HEK293T (cell line): ENCODE measurements around the gene POFUT2.

Experiments
- CTCF ChIA-PET: fragments of 350-600 bp; formaldehyde crosslinking; extraction: SDS; loops from one replicate; lab custom pipeline; 2021; ENCODE audit warnings: antibody characterized with exemption, inconsistent platforms; lab: Yijun Ruan, JAX
- POLR2A ChIA-PET: fragments of 350-600 bp; formaldehyde crosslinking; extraction: SDS; loops from one replicate; lab custom pipeline; 2020; ENCODE audit warnings: antibody characterized with exemption, inconsistent platforms; lab: Yijun Ruan, JAX
- DNase-seq: peaks from one replicate; pipeline ENCODE4 v3.0.0; 2012; ENCODE audit warnings: mixed read lengths; ENCODE audit errors: extremely low spot score
- ARNT ChIP-seq: fragments of 450-650 bp; IDR thresholded peaks from 2 replicates; pipeline ENCODE4 v1.6.1; 2017; ENCODE audit warnings: mild to moderate bottlenecking
- BHLHE40 ChIP-seq: fragments of 450-650 bp; IDR thresholded peaks from 2 replicates; pipeline ENCODE4 v1.6.1; 2016; ENCODE audit warnings: mild to moderate bottlenecking, moderate library complexity, borderline replicate concordance
- CTBP1 ChIP-seq: fragments of 450-650 bp; IDR thresholded peaks from 2 replicates; pipeline ENCODE4 v1.6.1; 2016; ENCODE audit warnings: borderline replicate concordance
- ELF4 ChIP-seq: fragments of 450-650 bp; IDR thresholded peaks from 2 replicates; pipeline ENCODE4 v1.6.1; 2017; ENCODE audit warnings: antibody characterized with exemption
- FOXA1 ChIP-seq: fragments of 450-650 bp; IDR thresholded peaks from 2 replicates; pipeline ENCODE4 v1.6.1; 2016; ENCODE audit warnings: mild to moderate bottlenecking
- FOXK2 ChIP-seq: fragments of 450-650 bp; IDR thresholded peaks from 2 replicates; pipeline ENCODE4 v1.6.1; 2016; ENCODE audit warnings: mild to moderate bottlenecking
- FOXM1 ChIP-seq: fragments of 450-650 bp; IDR thresholded peaks from 2 replicates; pipeline ENCODE4 v1.6.1; 2017; ENCODE audit warnings: mild to moderate bottlenecking, borderline replicate concordance
- HDGF ChIP-seq: fragments of 450-650 bp; IDR thresholded peaks from 2 replicates; pipeline ENCODE4 v1.6.1; 2017; ENCODE audit warnings: antibody characterized with exemption, borderline replicate concordance
- L3MBTL2 ChIP-seq: fragments of 450-650 bp; conservative IDR thresholded peaks from 2 replicates; pipeline ENCODE4 v1.6.1; 2016; ENCODE audit warnings: mild to moderate bottlenecking
- LEF1 ChIP-seq: fragments of 450-650 bp; IDR thresholded peaks from 2 replicates; pipeline ENCODE4 v1.6.1; 2017; ENCODE audit warnings: mild to moderate bottlenecking, borderline replicate concordance
- NFRKB ChIP-seq: fragments of 450-650 bp; IDR thresholded peaks from 2 replicates; pipeline ENCODE4 v1.6.1; 2016; ENCODE audit warnings: mild to moderate bottlenecking, moderate library complexity
- SP1 ChIP-seq: fragments of 450-650 bp; IDR thresholded peaks from 2 replicates; pipeline ENCODE4 v1.6.1; 2017
- SUZ12 ChIP-seq: fragments of 450-650 bp; IDR thresholded peaks from 2 replicates; pipeline ENCODE4 v1.6.1; 2016; ENCODE audit warnings: mild to moderate bottlenecking
- TARDBP ChIP-seq: fragments of 450-650 bp; IDR thresholded peaks from 2 replicates; pipeline ENCODE4 v1.6.1; 2016
- ZNF384 ChIP-seq: fragments of 450-650 bp; IDR thresholded peaks from 2 replicates; pipeline ENCODE4 v1.6.1; 2016
- TF ChIP-seq, protein P1 (sequence below): fragments of 450-650 bp; IDR thresholded peaks from 2 replicates; pipeline ENCODE4 v1.6.1; 2016

Gene POFUT2

DNA sequence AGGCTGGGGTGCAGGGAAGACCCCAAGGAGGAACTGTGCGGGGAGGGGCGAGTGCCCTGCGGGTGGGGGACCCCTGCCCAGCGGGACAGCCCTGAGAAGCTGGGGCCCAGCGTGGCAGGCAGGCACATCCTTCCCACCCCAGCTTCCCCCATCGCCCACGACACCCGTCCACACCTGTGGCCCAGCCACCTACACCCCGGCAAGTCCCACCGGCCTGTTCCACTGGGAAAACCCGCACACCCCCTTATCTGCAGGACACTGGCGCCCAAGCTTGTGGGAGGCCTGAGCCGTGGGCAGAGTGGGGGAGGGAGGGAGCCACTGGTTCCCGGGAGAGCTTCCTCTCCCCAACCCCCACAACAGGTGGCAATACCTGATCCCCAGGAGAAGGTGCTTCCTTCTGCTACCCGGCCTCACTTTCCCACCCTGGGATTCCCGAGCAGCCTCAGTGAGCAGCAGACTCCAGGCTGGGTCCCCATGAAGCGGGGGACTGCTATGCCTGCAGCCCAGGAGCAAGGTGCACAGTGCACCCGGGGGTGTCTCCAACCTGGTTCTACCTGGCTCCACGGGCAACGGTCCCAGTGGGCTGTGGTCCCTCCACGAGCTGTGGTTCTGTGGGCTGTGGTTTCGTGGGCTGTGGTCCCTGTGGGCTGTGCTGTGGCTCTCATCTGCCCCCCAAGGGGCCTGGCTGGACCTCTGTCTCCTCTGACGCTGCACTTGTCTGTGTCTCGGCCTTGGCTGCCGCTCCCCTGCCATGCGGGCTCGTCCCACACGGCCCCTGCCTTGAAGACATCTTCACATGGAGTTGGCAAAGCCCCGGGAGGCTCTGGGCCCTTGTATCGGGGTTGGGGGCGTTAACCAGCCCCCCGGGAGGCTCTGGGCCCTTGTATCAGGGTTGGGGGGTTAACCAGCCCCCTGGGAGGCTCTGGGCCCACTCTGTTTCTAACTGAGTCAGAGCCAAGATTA, 37.8 kb upstream of the POFUT2 start:
- CTCF ChIA-PET, result no interaction called here
- POLR2A ChIA-PET, result no interaction called here
- TF ChIP-seq, protein P1, sequence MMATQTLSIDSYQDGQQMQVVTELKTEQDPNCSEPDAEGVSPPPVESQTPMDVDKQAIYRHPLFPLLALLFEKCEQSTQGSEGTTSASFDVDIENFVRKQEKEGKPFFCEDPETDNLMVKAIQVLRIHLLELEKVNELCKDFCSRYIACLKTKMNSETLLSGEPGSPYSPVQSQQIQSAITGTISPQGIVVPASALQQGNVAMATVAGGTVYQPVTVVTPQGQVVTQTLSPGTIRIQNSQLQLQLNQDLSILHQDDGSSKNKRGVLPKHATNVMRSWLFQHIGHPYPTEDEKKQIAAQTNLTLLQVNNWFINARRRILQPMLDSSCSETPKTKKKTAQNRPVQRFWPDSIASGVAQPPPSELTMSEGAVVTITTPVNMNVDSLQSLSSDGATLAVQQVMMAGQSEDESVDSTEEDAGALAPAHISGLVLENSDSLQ, result no peak
- TF ChIP-seq TARDBP, result no peak
- TF ChIP-seq LEF1, result no peak
- no peak for TF ChIP-seq L3MBTL2
- no peak for TF ChIP-seq ELF4
- no peak for TF ChIP-seq ZNF384
- TF ChIP-seq FOXM1, result no peak
- TF ChIP-seq ARNT, result no peak
- TF ChIP-seq NFRKB, result no peak
- no peak for TF ChIP-seq FOXA1
- TF ChIP-seq SP1, result no peak
- TF ChIP-seq BHLHE40, result no peak
- TF ChIP-seq SUZ12, result no peak
- TF ChIP-seq FOXK2, result no peak
- TF ChIP-seq CTBP1, result no peak
- TF ChIP-seq HDGF, result no peak
- DNase-seq, result no peak

DNA sequence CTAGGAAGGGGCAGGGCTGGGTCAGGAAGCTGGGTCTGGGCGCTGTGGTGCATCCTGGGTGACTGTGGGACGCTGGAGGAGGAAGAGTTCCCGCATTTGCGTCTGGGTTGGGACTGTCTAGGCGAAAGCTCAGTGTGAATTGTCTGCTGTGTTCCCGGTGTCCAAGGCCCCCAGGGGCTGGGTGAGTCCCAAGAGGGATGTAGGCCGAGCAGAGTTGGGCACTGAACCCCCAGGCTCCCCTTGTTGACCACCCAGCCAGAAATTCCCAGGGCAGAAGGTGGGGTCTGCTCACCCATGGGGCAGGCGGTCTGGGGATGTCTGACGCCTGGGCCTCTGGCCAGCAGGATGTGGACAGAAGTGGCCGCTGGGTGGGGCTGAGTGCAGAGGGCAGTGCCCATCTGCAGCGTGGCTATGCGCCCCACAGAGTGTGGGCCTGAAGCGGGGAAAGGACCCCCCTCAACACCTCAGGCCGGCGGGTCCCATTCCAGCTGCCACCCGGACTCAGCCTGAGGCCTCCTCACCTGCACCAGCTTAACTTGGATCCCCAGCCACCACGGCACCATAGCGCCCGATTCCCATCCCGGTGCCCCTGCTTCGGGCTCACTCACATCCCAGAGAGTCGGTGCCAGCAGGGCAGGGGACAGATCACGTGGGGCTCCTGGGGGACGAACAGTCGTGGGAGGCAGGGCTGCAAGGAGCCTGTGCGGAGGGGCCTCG, 37.0 kb upstream of the POFUT2 start:
- no peak for TF ChIP-seq FOXA1
- no peak for TF ChIP-seq BHLHE40
- TF ChIP-seq SP1, result no peak
- no peak for TF ChIP-seq FOXM1
- TF ChIP-seq NFRKB, result no peak
- no peak for TF ChIP-seq CTBP1
- ChIA-PET CTCF (no interaction called here), POLR2A (no interaction called here)
- DNase-seq, result no peak

DNA sequence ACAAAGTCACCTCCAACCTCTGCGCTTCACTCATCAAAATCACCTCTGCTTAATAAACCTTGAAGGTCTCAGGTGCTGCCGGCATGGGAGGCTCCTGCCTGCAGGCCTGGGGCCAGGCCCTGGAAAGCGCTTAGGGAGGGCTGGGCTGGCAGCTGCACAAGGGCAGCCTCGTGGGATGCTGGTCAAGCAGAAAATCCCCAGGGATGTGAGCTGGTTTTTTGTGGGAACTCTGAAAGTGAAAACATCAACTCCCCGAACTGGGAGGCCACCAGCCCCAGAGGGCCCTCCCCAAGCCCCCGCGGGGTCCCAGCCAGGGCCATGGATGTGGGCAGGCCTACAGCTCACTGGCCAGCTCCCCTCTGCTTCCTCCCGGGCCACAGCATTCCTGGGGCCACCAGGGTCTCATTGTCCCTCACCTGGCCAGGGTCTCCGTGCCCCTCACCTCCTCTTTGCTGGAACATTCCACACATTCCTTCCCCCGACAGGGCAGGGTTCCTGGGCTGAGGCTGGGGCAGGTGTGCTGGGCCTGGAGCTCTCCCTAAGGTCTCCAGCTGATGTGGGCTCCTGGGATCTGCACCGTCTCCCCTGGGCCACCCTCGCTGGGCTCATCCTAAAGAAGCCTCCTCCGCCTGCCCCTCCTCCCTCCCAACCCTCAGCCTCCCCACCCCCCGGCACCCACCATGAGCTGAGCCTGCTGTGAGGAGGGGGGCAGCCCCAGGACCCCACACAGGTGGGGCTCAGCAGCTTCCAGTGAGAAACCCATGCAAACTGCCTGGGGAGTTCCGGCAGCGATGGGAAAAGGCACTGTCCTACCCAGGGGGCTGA, 36.0 kb upstream of the POFUT2 start:
- no peak for DNase-seq
- ChIA-PET CTCF (no interaction called here), POLR2A (interaction anchor here (1.9 kb wide), 1 partner anchor 36 kb away, joined by 5 read pairs; the partner anchor contains the start of gene POFUT2)
- no peak for TF ChIP-seq SUZ12
- no peak for TF ChIP-seq FOXM1
- no peak for TF ChIP-seq BHLHE40
- no peak for TF ChIP-seq L3MBTL2
- no peak for TF ChIP-seq CTBP1
- TF ChIP-seq HDGF, result no peak
- TF ChIP-seq TARDBP, result no peak
- no peak for TF ChIP-seq ARNT
- TF ChIP-seq FOXA1, result no peak
- TF ChIP-seq, protein P1, result no peak
- TF ChIP-seq NFRKB, result no peak
- no peak for TF ChIP-seq SP1
- TF ChIP-seq FOXK2, result no peak
- TF ChIP-seq ELF4, result no peak
- no peak for TF ChIP-seq ZNF384
- TF ChIP-seq LEF1, result no peak

DNA sequence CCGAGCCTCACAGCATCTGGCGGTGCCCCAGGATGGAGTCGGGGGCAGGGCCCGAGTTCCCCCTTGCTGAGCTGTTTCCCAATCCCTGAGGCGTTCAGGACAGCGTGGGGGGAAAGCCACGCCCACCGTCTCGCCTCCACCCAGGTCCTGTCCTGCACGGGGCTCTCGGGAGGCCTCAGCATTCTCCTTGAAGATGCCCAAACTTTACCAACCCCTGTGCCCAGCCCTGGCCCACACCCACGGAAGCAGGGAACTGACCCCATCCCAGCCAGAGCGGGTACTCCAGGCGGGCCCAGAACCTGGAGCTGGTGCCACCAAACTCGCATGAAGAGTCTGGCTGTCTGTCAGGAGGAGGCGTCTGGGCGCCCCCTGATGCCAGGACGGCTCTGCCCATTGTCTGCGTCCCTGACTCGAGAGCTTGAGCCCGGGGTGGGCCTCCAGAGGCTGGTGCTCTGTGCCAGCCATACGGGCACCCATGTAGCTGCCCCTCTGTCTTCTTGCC, 35.3 kb upstream of the POFUT2 start:
- CTCF ChIA-PET, result no interaction called here
- DNase-seq, result no peak
- TF ChIP-seq LEF1, result no peak
- TF ChIP-seq TARDBP, result no peak
- TF ChIP-seq CTBP1, result no peak
- TF ChIP-seq FOXM1, result no peak
- TF ChIP-seq FOXA1, result no peak
- TF ChIP-seq SP1, result no peak
- no peak for TF ChIP-seq BHLHE40
- TF ChIP-seq, protein P1, result no peak
- TF ChIP-seq SUZ12, result no peak
- no peak for TF ChIP-seq ARNT
- no peak for TF ChIP-seq ELF4
- no peak for TF ChIP-seq NFRKB
- no peak for TF ChIP-seq L3MBTL2
- POLR2A ChIA-PET, result interaction anchor here (1.9 kb wide), 1 partner anchor 35 kb away, joined by 5 read pairs; the partner anchor contains the start of gene POFUT2
